Activated T-cell treated with anti-CD3 and anti-CD28 coated beads for 24 hours (primary cell): ENCODE data around the gene CBX4.
A peak's percentile ranks its signal among the peaks of the same experiment; 100 is the strongest.

ENCODE experiments used
- DNase-seq: peaks from one replicate; pipeline ENCODE4 v3.0.0-alpha.2; 2020; ENCODE audit warnings: low read depth

CBX4 gene

DNA sequence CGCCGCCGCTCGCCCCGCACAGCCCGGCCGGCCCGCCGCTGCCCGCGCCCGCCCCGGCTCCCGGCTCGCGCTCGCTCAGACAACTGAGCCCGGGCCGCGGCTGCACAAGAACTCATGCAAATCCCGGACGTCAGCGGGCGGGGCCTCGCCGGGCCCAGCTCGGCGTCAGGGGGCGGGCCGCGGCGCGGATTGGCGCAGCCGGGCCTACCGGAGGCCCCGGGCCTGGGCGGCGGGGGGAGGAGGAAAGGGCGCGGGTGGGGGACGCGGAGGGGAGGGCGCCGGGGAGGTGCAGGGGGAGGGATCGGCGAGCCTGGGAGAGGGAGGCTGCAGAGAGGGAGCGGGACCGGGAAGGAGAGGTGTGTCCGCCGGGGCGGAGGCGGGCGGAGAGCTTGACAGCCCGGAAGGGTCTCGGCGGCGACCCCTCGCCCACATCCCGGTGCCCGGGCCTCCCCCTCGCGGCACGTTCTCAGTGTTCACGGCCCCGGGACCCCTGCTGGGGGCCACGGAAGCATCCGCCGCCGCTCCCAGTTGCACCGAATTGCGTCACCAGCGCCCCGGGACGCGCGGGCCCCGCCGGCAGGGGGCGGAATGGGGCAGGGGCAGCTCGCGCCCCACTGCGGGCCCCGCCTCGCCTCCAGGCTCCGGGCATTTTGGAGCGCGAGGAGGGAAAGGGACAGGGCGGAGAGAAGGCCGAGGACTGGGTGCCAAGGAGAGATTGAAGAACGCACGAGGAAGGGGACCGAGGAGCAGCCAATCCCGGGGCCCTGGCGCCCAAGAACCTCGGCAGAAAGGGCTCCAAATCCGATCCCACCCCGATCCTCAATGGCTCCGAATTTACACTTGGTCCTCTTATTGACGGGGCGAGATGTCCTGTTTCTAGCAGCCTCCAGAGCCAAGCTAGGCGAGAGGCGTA, at the start of gene CBX4:
CBX4 (minus strand) TSS at position 85 of the 913 bp plus-strand sequence. CDS start 189 bp downstream, outside the sequence.
- DNase-seq: peak; percentile 87

DNA sequence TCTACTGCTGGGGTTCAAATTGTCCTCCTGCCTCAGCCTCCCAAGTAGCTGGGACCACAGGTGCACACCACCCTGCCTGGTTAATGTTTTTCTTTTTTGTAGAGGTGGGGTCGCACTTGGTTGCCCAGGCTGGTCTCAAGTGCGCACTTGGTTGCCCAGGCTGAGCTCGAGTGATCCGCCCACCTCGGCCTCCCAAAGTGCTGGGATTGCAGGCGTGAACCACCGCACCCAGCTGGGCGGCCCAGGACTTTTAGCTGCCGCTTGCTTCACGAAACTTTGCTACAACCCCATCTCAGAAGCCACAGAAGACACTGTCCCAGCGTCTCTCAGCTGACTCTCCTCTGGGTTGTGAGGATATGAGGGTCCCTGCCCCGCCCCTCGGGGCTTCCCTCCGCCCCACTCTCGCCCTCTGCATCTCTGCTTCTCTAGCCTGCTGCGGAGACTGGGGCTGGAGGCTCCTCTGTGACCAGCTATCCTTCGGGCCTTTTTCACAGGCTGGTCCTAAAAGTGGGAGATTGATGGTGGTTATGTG, 48.8 kb upstream of the CBX4 start:
- no peak for DNase-seq

DNA sequence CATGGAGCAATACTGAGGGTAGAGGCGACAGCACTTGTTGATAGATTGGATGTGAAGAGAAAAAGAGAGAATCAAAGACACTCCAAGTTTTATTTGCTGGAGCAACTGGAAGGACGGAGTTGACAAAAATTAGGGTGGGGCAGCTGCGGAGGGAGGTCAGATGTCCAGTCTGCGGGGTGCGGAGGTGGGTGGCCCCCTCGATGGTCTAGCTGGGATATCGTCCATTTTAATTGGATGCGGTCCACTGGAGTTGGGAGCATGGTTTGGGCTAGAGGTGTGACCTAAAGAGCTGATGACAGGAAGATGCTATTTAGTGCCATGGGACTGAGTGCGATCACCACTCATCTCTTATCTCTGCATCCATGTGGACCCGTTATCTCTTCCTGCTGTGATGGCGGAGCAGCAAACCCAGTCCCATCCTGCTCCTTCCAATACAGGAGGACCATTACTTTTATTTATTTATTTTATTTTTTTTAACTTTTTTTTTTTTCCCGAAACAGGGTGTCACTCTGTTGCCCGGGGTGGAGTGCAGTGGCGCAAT, 48.3 kb upstream of the CBX4 start:
- no peak for DNase-seq

DNA sequence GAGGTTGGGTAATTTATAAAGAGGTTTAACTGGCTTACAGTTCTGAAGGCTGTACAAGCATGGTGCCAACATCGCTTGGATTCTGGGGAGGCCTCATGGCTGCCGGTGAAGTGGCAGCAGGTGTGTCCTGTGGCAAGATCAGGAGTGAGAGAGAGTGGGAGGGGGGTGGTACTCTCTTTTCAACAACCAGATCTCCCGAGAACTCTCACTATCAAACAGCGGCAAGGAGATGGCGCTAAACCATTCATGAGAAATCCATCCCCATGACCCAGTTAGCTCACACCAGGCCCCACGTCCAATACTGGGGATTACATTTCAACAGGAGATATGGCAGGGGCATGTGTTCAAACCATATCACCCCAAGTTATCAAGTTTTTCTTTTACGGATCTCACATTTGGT, 44.0 kb upstream of the CBX4 start:
- DNase-seq: no peak

DNA sequence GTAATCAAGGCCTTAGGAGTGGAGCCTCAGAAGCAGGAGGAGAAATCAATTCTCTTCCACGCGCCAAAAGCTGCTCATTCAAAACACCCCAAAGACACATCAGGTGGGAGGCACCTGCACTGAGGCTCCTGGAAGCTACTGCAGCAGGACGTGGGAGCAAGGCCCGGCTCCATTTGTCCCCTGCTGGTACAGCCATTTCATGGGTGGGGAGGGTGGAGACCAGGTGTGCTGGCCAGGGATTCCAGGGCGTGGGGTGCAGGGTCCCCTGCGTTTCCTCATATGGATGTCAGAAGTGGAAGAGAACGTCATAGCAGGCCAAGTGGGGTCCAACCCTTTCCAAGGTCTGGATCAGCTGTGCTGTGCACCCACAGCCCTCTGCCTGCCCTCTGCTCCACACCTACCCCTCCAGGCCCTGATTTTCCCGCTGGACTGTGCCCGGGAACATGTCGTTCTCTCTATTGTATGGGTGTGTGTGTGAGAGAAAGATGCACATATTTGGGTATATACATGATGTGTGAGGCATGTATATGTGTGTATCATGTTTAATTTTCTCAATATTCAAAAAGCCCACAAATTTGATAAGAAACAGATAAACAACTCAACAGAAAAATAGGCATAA, 39.2 kb upstream of the CBX4 start:
- no peak for DNase-seq

DNA sequence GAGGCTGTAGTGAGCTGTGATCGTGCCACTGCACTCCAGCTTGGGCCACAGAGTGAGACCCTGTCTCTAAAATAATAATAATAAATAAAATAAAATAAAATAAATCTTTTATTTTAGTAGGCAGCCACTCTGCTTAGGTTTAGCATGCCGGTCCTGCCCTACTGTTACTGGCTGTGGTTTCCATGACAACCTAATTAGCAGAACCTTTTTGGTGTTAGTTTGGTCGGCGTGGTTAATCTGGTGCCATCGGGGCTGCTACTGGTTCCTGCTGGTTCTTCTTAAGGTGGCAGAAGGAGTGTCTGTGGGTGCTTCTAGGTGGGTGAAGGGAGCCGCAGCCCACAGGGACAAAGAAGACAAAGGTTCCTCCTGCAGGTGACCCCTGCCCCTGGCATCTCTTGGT, 37.8 kb upstream of the CBX4 start:
- no peak for DNase-seq

DNA sequence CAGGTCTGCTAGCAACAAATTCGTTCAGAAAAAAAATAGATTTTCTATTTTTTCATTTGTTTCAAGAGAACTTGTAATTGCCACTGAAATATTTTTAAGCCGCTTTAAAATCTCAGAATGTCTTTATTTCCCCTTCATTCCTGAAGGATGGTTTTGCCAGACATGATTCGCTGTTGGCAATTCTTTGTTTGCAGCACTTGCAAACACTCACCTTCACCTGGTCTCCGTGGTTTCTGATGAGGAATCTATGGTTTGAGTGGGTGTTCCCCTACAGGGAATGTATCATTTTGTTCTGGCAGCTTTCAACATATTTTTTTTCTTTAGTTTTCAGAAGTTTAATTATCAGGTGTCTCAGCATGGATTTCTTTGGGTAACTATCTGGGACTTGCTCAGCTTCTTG, 36.3 kb upstream of the CBX4 start:
- DNase-seq: no peak

DNA sequence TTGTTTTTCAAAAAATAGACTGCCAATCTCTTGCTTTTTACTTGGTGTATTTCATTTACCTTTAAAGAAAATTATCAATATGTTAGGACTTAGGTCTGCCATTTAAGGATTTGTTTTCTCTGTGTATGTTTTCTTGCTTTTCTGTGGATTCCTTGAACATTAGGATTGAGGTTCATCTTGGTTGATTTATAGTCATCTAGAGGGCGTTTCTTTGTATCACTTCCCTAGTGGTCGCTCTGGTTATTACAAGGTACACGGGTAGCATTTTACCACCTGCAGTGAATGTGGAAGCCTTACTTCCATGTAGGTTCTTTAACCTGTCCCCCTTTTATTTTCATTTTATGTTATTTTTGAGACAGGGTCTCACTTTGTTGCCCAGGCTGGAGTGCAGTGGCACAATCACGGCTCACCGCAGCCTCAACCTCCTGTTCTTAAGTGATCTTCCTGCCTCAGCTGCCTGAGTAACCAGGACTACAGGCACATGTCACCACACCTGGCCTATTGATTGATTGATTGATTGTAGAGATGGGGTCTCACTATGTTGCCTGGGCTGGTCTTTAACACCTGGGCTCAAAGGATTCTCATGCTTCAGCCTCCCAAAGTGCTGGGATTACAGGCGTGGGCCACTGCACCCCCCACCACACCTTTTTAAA, 35.2 kb upstream of the CBX4 start:
- DNase-seq: no peak

DNA sequence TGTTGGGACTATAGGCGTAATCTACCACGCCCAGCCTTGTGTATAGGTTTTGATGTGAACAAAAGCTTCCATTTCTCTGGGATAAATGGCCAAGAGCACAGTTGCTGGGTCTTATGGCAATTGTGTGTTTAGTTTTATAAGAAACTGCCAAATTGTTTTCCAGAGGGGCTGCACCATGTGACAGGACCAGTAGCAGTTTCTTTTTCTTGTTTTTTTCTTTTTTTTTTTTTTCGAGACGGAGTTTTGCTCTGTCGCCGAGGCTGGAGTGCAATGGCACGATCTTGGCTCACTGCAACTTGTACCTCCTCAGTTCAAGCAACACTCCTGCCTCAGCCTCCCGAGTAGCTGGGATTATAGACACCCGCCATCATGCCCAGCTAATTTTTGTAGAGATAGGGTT, 34.3 kb upstream of the CBX4 start:
- no peak for DNase-seq

DNA sequence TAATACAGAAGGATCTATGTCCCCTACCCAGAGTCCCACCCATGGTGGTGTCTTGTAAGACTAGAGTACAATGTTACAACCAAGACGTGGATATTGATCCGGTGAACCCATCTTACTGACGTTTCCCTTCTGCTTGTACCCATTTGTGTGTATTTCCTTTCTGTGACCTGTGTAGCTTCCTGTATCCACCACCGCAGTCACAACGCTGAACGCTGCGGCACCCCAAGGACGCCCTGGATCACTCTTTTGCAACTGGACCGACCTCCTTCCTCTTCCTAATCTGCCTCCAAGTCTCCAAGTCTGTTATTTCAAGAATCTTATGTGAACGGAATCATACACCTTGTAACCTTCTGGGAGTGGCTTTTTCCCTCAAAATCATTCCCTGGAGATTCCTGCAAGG, 33.5 kb upstream of the CBX4 start:
- DNase-seq: no peak

DNA sequence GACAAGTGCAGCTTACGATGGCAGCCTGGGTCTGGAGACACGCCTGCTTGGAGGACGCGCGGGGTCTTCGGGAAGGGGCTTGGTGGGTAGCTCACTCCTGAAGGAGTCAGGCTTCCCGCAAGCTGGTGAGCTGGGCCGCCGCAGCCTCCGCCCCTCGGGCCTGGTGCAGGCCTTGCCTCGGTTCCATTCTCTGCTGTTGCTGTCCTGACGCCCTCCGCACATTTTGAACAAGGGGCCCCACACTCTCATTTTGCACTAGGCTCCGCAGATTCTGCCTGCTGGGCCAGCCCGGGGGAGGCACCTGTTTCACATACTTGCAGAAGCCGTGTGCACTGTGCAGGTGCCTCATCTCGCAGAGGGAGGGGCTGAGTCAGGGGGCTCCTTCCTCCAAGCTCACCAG, 31.9 kb upstream of the CBX4 start:
- DNase-seq: no peak

DNA sequence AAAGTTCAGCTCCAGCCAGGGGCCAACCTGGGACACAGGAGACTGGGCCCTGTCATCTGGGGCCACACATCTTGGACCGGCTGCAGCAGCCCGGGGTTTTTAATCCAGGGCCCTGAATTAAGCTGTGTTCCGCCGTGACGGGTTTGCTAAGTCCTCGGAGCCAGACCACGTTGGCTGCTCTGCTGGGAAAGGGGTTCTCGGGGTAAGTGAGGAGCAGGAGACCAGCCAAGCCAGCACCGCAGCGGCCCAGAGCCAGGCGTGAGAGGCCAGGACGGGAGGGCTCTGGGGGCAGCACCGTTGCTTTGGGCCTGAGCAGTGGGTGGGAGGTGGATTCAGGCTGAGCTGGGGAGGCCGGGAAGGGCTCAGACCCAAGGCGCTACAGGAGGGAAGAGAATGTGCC, 31.3 kb upstream of the CBX4 start:
- DNase-seq: no peak

DNA sequence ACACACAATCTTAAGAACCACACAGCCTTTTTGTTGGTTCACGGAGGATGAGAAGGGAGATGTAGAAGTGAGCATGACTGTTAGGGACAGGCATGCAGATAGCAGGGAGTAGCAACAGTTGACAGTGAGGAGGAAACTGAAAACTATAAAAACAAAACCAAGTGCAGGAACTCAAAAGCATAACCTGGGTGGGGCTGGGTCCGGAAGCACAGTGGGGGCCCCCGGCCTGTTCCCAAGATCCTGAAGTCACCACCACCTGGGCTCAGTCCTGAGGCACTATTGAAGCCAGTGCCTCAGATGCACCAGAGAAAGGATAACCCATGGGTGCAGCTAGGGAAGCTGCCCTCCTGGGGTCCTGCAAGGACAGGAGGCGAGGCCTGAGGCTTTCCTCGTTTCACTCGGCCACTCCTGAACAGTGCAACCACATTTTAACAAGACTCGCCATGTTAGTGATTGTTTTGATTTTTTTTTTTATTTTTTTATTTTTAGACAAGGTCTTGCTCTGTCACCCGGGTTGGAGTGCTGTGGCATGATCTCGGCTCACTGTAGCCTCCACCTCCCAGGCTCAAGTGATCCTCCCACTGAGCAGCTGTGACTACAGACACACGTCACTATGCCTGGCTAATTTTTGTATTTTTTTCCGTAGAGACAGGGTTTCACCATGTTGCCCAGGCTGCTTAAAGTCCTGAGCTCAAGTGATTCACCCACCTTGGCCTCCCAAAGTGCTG, 27.7 kb upstream of the CBX4 start:
- no peak for DNase-seq

DNA sequence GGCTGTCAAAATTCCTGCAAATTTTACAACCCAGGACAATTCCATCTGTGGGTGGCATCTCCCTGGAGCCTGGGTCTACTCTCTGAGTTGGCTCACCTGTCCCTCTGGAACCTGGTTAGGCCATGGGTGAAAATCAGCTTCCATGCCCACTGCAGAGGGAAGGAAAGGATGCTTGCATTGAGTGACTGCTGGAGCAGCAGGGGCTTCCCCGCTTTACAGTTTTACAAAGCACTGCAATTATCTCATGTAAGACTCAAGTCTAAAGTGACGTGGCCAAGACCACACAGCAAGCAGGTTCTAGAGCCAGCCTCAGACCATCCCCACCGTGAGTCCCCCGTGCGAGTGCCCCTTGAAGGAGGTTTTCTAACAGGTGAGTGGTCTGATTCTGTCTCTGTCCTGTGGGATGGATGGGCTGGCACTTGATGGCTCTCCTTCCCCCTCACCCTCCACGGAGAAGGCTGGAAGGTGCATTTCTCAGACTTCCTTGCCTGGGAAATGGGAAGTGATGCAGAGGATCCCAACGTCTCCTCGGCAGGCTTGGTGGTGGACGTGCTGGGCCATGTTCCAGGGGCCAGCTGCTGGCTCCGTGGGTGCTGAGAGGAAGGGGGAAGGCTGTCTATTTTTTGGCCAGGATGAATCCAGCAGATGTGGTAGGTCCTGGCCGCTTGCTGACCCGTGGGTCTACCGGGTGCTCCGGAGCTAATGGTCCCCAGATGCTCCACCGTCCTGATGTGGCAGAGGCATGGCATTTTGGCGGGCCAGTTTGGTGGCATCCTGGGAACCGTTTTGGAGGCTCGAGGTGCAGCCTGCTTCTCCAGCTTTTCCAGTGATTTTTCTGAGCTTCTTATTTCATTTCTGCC, 26.3 kb upstream of the CBX4 start:
- no peak for DNase-seq

DNA sequence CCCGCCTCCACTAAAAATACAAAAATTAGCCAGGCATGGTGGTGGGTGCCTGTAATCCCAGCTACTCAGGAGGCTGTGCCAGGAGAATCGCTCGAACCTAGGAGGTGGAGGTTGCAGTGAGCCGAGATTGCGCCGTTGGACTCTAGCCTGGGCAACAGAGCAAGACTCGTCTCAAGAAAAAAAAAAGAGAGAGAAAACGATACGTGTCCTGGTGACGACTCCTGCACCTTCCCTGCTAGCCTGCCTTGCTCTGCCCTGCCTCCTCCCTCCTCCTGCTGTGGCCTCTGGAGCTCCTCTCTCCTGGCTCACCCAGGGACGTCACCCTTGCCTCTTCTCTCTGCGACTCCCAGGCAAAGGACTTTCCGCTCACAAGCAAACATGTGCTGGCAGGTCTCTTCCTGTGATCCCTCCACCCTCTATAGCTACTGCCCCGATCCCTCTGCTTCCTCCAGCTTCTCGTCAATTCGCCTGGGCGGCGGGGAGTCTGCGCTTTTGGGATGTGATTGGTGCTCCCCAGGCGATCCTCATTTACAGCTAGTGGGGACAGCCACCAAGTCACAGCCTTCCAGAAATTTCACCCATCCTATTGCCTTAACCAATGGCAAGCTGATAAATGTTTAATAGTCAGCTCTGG, 25.5 kb upstream of the CBX4 start:
- DNase-seq: no peak

DNA sequence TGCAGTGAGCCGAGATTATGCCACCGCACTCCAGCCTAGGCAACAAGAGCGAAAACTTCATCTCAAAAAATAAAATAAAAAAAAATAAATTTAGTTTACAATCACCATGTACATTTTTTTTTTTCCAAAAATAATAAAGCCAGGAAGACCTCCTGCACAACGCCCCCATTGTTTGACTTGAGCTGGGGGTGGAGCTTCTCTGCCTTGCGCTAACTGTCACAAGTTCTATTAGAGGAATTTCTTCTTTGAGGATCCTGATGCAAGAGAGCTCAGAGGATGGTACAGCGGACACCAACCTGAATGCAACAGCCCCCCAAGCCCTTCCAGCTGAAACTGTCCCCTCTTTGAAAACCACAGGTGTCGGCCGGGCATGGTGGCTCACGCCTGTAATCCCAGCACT, 24.9 kb upstream of the CBX4 start:
- no peak for DNase-seq

DNA sequence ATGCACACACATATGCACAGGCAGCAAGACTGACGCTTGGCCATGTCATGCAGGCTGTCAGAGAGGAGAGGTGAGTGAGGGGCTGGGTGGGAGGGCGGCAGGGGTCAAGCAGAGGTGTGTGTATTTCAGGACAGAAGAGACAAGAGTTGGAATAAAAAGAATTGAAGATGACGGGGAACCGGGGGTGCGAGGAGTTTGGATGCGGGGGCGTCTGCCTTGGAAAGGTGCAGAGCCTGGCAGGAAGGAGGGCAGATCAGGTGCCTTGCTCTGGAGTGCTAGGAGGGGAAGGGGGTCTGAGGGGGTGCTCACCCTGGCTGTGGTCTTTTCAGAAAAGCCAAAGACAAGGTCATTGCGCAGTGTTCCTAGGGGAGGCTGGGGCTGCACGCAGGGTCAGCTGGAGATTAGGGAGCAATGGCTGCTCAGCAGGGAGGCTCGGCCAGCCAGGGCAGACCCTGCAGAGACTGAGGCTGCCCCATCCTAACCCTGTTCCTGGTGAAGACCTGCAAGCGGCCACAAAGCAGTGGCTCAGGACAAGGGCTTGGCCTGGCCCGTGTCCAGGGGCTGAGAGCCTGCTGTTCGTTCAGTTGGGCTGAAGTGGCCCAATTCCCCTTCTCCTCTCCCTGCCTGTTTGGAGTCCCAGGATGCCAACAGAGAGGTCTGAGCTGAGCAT, 23.7 kb upstream of the CBX4 start:
- no peak for DNase-seq

DNA sequence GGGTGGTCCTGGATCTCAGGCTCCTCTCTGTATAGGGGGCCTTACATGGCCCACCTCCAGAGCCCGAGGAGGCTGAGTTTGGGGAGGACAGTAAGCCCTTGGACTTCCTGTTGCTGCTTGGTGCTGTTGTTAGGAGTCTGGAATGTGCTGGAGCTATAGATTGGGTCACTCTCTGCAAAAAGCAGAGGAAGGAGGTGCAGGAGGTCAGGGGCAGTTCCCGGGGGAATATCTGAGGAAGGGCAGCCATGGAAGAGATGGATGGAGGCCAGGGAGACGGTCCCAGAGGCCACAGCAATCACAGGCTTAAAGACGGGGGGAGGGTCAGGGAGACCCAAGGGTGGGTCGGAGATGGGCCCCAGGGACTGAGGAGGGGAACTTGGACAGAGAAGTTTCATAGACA, 23.0 kb upstream of the CBX4 start:
- no peak for DNase-seq

DNA sequence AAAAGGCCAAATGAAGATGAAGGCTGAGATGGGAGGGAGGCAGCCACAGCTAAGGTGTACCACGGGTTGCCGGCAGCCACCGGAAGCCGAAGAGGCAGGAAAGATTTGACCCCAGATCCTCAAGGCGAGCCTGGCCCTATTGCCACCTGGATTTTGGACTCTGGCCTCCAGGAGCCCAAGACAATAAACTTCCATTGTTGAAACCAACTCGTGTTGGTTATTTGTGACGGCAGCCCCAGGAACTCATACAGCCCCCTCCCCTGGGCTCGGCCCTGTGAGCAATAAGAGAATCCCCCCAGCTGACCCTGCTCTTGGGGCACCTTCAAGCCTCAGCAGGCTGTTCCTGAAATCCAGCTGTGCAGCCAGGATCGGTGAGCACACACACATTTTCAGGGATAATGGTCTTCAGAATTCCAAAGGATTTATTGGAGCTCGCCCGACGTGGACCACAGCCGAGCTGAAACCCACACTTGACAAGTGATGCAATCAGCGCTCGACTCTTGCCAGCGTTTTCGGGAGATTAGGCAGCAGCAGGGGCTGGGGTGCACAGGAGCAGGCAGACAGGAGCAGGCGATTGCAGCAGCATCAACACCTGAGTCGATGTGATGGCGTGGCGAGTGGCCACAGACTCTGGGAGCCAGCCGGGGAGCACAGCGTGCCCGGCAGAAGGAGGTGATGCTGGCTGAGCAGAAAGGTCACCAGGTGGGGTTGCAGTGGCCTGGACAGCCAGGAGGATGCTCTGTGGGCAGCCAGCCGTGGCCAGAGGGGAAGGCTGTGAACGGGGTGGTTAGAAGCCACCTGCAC, 22.4 kb upstream of the CBX4 start:
- DNase-seq: no peak
